ENCODE data around the gene GPR137C.

DNA sequence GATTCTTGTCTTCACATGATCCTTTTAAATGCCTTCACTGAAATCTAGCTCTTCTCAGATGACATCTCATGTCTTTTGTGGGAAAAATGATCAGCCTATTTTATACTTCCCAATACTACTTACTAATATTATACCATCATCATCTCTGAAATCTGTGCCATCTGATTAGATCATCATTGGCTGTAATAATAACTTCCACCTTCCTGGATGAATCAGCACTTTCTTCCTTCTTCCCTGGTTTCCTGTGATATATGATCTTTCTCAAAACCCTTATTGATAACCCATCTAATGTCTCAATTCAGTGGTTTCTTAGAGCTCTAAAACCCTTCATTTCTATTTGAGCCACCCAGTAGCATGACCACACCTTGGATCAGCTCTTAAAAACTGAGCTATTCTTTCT is 30.9 kb downstream of the GPR137C start:
- TF ChIP-seq, protein P1, sequence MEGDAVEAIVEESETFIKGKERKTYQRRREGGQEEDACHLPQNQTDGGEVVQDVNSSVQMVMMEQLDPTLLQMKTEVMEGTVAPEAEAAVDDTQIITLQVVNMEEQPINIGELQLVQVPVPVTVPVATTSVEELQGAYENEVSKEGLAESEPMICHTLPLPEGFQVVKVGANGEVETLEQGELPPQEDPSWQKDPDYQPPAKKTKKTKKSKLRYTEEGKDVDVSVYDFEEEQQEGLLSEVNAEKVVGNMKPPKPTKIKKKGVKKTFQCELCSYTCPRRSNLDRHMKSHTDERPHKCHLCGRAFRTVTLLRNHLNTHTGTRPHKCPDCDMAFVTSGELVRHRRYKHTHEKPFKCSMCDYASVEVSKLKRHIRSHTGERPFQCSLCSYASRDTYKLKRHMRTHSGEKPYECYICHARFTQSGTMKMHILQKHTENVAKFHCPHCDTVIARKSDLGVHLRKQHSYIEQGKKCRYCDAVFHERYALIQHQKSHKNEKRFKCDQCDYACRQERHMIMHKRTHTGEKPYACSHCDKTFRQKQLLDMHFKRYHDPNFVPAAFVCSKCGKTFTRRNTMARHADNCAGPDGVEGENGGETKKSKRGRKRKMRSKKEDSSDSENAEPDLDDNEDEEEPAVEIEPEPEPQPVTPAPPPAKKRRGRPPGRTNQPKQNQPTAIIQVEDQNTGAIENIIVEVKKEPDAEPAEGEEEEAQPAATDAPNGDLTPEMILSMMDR (IDR thresholded peaks at IDR 0.05; ENCODE audit: poor library complexity): no peak
- TF ChIP-seq EZH2phosphoT487 (IDR thresholded peaks at IDR 0.05; ENCODE audit: low read depth, severe bottlenecking, unreplicated experiment): no peak
- no peak for TF ChIP-seq EZH2 (IDR thresholded peaks at IDR 0.05; ENCODE audit: borderline replicate concordance)

All from hepatocyte (in vitro differentiated cells).